ENCODE measurements around the gene DPP6.

DNA sequence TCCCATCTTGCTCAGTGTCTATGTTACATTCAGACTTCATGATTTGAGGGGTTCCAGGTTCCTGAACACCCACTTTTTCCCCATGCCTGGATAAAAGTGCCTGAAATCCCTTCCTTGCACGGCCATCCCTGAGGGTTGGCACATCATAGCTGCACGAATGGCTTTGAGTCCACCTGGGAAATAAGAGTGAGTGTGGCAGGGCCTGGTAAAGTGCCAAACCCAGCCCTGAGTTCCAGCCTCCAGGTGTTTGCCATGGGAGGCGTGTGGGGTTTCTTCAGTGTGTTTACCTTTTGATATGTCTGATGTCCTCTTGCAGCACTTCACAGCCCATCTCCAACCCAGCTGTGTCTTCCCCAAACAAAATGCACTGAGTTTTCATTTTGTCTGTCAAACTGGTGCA is 805.0 kb downstream of the DPP6 start:
- TF ChIP-seq NFIC (IDR thresholded peaks at IDR 0.05; ENCODE audit: borderline replicate concordance) (no peak), POLR2AphosphoS5 (IDR thresholded peaks at IDR 0.05; ENCODE audit: low read depth, low read length) (no peak), EP300 (IDR thresholded peaks at IDR 0.05; ENCODE audit: borderline replicate concordance in 1 of 2, low read depth in 1 of 2, low read length in 1 of 2) (no peak), EZH2phosphoT487 (IDR thresholded peaks at IDR 0.05; ENCODE audit: borderline replicate concordance, low read depth) (no peak), CHD2 (IDR thresholded peaks at IDR 0.05; ENCODE audit: low read length, partially characterized antibody) (no peak), JUND (IDR thresholded peaks at IDR 0.05) (no peak), RAD21 (IDR thresholded peaks at IDR 0.05; ENCODE audit: low read length) (no peak), TAF1 (IDR thresholded peaks at IDR 0.05; ENCODE audit: borderline replicate concordance, low read depth, low read length) (no peak), FOXJ3 (CRISPR knock-in tag; IDR thresholded peaks at IDR 0.05) (no peak), SIN3A (IDR thresholded peaks at IDR 0.05; ENCODE audit: borderline replicate concordance, low read depth, low read length) (no peak), MXI1 (IDR thresholded peaks at IDR 0.05; ENCODE audit: low read depth, low read length) (no peak), FOXM1 (IDR thresholded peaks at IDR 0.05; ENCODE audit: low read depth) (no peak)
- TF ChIP-seq, protein P1, sequence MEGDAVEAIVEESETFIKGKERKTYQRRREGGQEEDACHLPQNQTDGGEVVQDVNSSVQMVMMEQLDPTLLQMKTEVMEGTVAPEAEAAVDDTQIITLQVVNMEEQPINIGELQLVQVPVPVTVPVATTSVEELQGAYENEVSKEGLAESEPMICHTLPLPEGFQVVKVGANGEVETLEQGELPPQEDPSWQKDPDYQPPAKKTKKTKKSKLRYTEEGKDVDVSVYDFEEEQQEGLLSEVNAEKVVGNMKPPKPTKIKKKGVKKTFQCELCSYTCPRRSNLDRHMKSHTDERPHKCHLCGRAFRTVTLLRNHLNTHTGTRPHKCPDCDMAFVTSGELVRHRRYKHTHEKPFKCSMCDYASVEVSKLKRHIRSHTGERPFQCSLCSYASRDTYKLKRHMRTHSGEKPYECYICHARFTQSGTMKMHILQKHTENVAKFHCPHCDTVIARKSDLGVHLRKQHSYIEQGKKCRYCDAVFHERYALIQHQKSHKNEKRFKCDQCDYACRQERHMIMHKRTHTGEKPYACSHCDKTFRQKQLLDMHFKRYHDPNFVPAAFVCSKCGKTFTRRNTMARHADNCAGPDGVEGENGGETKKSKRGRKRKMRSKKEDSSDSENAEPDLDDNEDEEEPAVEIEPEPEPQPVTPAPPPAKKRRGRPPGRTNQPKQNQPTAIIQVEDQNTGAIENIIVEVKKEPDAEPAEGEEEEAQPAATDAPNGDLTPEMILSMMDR (IDR thresholded peaks at IDR 0.05): no peak
- TF ChIP-seq, protein P2, sequence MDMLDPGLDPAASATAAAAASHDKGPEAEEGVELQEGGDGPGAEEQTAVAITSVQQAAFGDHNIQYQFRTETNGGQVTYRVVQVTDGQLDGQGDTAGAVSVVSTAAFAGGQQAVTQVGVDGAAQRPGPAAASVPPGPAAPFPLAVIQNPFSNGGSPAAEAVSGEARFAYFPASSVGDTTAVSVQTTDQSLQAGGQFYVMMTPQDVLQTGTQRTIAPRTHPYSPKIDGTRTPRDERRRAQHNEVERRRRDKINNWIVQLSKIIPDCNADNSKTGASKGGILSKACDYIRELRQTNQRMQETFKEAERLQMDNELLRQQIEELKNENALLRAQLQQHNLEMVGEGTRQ (IDR thresholded peaks at IDR 0.05; ENCODE audit: borderline replicate concordance, low read depth, low read length): no peak
